Activated CD8-positive, alpha-beta memory T cell treated with anti-CD3 and anti-CD28 coated beads, Interleukin-2, amount 50 U/mL, for 4 hours (primary cell): Measurements from ENCODE around the gene SGMS1.

ENCODE experiments used
- DNase-seq: peaks from one replicate; pipeline ENCODE4 v3.0.0-alpha.2; 2020

SGMS1 gene

GRCh38 chr10:50417486-50417885 lies 206.3 kb downstream of the SGMS1 start:
- no peak for DNase-seq

DNA sequence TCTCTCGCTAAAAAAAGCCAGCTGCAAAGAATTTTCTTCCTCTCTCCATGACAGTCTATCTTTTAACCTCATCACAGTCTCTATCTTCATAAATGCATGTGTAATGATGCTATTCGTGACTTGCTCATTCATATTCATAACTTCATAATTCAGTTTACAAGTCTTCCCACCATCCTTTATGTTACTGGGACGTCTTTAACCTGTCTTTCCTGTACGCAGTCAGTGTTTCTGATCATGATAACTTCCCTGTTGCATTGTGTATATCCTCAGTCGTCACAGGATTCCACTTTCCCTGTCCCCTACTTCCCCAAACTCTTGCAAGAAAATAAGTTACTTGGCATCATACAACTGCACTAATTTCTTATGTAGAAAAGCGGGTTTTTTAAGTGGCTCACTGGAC lies 206.9 kb downstream of the SGMS1 start:
- DNase-seq = no peak

DNA sequence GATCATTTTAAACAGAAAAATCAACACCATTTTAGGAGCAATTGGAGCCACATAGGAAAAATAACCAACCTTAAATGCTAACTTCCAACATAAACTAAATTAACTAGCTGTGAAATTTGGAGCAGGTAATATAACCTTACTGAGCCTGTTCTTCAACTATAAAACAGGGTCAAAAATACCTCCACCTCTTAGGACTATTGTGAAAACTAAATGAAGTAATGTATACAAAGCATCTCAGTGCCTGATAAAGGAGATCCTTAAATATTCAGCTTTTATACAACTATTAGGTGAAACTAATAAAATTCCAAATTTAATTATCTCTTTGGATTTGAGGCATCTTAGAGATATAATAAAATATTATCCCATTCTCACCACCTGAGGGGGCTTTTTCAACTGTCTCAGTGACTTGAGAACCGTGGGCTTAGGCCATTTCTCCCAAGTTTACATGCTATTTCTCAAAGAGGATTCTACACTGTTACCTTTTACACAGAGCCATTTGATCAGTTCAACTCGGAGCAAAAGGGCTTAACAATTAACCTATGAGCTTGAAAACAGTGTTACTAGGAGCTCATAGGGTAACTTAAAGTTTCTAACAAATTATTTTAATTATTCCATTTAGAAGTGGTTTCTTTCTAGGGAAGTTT lies 207.5 kb downstream of the SGMS1 start:
- no peak for DNase-seq

- no peak for DNase-seq
Observed at GRCh38 chr10:50415292-50415691, 208.5 kb downstream of the SGMS1 start.

DNA sequence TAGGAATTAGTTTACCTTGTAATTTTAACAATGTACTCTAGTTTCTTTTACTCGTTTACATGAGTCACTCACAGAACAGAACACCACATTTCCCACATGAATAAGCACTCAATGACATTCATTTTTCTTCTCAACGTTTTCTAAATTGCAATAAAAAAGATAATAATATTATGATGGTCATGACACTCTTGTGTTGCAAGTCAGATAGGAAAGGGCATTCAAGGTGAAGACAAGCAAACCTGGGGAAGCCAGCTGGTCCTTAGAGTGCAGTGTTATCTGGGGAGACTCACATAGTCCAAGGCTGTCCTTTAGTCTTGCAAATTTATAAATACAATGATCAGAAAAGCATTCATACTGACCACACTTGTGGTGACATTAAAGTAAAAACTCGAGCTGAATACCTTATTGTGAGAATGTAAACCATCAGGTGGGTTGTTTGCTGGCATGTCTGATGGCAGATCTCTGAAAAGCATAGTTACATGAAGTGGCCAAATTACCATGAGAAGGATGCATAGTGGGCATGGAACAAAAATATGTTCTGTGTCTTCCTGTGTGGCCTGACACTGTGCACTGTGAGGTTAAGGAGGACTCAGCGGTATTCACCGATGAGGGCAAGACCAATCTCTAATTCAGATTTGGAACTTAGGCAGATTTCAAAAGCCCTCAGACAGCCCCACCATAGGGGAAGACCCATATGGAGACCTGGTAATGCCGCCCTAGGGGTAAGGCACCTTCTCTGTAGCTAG lies 213.5 kb downstream of the SGMS1 start:
- no peak for DNase-seq

GRCh38 chr10:50407076-50407801 lies 216.5 kb downstream of the SGMS1 start:
- DNase-seq = no peak

- DNase-seq = no peak
Observed at GRCh38 chr10:50406457-50407070, 217.2 kb downstream of the SGMS1 start.

- no peak for DNase-seq
Observed at GRCh38 chr10:50405723-50406122, 218.0 kb downstream of the SGMS1 start.

GRCh38 chr10:50404021-50404773 lies 219.6 kb downstream of the SGMS1 start:
- DNase-seq = no peak

GRCh38 chr10:50403074-50403473 lies 220.7 kb downstream of the SGMS1 start:
- DNase-seq = no peak

DNA sequence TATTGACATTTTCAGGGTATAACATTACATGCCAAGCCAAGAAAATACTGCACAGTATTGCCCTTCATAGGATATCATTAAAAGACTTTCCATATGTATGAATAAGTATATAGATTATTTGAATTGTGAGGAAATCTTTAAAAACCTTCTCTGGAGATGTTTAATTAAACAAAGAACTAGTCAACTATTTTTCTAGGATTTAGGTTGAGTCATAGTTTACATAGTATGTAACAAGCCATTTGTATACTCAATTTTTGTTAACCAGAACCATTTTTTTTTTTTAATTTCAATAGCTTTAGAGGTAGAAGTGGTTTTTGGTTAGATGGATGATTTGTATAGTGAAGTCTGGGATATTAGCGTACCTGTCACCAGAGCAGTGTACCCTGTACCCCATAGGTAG lies 221.3 kb downstream of the SGMS1 start:
- no peak for DNase-seq

DNA sequence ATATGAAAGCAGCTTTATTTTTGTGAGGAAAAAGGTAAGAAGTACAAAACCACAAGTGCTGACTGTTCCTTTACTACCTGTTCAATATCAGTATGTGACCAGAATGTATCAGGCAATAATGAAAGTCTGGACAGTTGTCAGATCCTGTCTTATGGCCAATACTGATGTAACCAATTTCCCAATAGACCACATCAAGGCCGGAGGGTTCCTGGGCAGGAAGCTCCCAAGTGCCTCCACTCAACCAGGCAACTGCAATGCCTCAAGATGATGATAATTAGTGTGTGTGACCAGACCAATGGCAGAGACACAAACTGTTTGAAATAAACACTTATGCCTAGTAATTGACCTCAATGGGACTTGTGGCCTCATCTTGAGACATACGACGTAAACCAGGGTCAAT lies 223.1 kb downstream of the SGMS1 start:
- no peak for DNase-seq

- DNase-seq = no peak
Observed at GRCh38 chr10:50398823-50399222, 224.9 kb downstream of the SGMS1 start.

- no peak for DNase-seq
Observed at GRCh38 chr10:50398381-50398780, 225.4 kb downstream of the SGMS1 start.

DNA sequence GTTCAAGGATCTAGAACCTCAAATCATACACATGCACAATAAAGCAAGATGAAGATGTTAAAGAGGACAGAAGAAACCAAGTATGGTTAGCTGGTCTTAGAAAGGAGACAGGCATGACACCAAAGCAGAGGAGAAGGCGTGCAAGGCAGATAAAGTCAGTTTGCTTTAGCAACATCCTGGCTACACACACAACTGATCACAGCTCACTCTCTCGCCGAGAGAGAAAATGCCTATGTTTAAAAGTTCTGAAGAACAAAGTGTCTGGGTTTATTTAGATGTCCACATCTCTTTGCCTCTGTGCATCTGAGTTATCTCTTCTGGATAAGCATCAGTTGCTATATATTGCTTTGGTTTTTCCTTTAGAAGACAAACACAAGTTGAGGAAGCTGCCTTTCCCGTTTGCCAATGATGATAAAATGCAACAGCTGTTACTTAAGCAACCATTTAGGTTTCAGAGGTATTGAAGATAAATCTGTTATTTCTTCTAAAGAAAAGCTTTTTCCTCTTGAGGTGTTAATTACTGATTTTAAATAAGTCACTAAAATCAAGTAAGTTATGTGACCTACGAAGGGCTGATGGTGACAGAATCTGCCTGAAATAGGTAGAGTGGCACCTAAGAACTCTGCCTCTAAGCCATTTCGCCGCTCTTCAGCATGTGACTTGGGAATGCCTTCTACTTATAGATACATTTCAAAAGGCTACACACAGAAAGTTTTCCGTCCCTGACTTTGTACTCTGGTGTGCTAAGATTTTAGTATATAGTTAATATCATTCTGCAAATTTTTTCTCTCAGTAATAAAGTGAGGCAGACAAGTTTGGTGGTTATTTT lies 226.2 kb downstream of the SGMS1 start:
- no peak for DNase-seq

DNA sequence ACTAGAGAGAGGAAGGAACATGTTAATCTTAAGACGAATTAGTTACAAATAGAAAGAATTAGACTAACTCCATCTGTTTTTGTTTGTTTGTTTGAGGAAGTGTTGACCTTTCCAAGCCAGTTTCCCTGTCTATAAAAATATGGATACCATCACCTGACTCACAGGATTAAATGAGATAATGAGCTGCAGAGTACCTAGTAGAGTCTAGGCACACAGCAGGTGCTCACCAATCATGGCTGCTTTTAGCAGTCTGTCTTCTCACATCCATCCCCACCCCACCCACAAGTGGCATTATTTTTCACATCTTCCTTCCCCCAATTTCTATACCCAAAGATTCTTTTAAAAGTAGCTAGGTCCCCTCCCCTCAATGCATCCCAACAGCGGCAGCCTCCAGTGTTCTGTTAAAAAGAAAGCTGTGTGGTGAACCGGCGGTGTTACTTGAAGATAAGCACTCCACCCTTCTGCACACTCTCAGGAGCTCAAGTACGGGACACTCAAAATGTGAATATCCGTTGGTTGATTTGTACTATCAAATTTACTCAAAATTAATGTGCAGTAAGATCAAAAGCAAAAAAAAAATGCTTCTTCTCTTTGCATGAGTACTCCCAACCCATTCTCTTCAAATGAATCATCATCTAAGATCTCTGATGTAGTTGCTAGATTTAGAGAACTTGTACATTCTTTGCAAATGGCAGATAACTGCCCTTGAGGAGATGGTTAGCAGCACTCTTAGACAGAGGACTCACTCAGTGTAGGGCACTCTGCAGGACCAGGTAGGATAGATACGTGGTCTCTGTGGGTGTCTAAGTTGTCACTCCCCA lies 227.1 kb downstream of the SGMS1 start:
- no peak for DNase-seq

- DNase-seq = no peak
Observed at GRCh38 chr10:50395851-50396250, 227.9 kb downstream of the SGMS1 start.

GRCh38 chr10:50395271-50395670 lies 228.5 kb downstream of the SGMS1 start:
- no peak for DNase-seq

GRCh38 chr10:50394832-50395231 lies 228.9 kb downstream of the SGMS1 start:
- no peak for DNase-seq

DNA sequence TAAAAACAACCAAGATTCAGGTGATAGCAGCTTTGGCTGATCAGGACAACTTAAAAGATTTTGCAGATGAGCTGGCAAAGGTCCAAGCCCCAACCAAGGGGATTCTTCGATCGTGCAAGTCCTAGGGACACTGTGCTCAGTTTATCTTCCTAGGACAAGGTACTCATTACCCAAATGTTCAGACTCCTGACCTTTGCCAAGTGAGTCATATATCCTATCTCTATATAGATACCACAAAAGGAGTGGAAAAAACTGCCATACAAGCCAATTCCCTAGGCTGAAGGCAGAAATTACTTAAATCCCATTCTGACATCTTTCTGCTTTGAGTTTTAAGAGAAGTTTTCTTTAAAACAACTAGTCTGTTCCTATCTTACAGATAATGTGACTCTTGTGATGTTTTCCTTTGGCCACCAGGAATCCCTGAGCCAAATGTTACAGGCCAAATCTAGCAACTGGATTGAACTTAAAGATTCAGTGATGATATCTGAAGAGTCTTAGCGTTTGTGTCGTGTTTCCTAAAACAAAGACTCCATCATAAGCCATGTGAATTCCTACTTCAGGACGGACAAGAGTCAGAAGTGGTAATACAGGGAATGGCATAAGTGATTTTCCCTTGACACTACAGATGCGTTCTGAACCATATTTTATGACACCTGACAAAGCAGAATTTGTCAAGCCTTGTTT lies 229.8 kb downstream of the SGMS1 start:
- DNase-seq = no peak
